Measurements from ENCODE around the gene SHROOM4. TPM values are rescaled to one million over a fixed set of nuclear protein-coding genes. Genes with fewer than 3 reads are reported as not detected.

SHROOM4 gene
- total RNA-seq, 1 donor from 2014 or later, result 5.7 TPM

- Mint-ChIP-seq H3K4me1 (ENCODE audit: low read depth) (no peaks in the 10 kb centered on the region), H3K36me3 (ENCODE audit: insufficient read depth) (no peaks in the 10 kb centered on the region), H3K27ac (no peak overlapping the region), H3K4me3 (ENCODE audit: low read depth) (no peak overlapping the region), H3K27me3 (no peaks in the 10 kb centered on the region), H3K9me3 (ENCODE audit: low read depth) (peaks cover 11% of the 10 kb centered on the region)
- no peak for DNase-seq (ENCODE audit: low spot score, unreplicated experiment)
- TF ChIP-seq, protein P1, sequence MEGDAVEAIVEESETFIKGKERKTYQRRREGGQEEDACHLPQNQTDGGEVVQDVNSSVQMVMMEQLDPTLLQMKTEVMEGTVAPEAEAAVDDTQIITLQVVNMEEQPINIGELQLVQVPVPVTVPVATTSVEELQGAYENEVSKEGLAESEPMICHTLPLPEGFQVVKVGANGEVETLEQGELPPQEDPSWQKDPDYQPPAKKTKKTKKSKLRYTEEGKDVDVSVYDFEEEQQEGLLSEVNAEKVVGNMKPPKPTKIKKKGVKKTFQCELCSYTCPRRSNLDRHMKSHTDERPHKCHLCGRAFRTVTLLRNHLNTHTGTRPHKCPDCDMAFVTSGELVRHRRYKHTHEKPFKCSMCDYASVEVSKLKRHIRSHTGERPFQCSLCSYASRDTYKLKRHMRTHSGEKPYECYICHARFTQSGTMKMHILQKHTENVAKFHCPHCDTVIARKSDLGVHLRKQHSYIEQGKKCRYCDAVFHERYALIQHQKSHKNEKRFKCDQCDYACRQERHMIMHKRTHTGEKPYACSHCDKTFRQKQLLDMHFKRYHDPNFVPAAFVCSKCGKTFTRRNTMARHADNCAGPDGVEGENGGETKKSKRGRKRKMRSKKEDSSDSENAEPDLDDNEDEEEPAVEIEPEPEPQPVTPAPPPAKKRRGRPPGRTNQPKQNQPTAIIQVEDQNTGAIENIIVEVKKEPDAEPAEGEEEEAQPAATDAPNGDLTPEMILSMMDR (IDR thresholded peaks at IDR 0.05; ENCODE audit: unreplicated experiment), result no peak
Measured at GRCh38 chrX:50725310-50725709, 88.7 kb downstream of the SHROOM4 start.

DNA sequence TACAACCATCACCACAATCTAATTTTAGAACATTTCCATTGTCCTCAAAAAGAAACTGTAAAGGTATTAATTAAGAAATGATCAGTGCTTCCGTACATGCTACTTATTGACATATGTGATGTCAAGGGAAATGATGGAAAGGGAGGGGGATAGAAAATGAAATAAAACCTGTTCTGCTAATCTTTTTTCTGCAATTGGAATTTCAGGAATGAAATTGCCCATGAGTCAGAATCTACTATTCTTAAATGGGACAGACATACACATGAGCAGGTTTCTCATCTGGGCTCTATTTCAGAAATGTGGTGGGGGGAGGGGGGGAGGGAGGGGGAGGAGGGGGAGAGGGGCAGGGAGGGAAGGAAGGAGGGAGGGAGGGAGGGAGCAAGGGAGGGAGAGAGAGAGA lies 91.0 kb downstream of the SHROOM4 start:
- H3K36me3 Mint-ChIP-seq (ENCODE audit: insufficient read depth), result peaks cover 1% of the 10 kb centered on the region
- TF ChIP-seq, protein P1 (IDR thresholded peaks at IDR 0.05; ENCODE audit: unreplicated experiment), result no peak
- no peak overlapping the region for H3K27ac Mint-ChIP-seq
- peaks cover 11% of the 10 kb centered on the region for H3K9me3 Mint-ChIP-seq (ENCODE audit: low read depth)
- H3K4me1 Mint-ChIP-seq (ENCODE audit: low read depth), result no peaks in the 10 kb centered on the region
- no peak for DNase-seq (ENCODE audit: low spot score, unreplicated experiment)
- no peaks in the 10 kb centered on the region for H3K27me3 Mint-ChIP-seq
- no peak overlapping the region for H3K4me3 Mint-ChIP-seq (ENCODE audit: low read depth)

DNA sequence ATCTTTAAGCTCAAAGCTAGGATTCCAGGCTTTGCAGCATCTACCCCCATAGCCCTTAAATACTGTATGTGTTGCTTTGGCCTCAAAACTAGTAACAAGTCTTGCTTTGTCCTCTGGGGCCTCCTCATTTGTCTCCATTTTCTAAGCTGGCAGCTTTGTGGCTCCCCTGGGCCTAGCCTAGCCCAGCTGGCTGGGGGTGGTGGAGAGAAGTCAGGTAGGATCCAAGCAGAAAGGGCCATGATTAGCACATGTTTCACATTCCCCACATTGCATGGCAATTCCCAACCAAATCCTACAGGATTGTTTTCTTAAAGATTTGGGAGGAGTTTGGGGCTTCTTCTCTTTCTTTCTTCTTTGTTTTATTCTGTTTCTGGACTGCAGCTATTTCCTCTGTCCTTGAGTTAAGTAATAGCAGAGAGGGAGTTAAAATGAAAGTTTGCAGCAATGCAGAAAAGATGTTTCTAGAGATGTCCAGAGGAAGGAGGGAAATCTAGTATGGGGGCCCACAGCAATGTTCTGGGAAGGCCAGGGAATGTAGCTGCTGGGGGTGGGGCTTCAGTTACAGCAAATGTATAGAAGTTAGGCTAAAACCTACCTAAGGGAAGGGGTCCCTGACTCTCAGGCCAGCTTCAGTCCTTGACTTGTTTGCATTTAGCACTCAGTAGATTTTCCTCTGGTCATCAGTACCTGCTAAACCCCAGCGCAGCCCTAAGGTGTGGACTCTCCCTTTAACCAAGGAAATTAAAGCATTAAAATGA lies 92.1 kb downstream of the SHROOM4 start:
- H3K4me3 Mint-ChIP-seq (ENCODE audit: low read depth), result no peak overlapping the region
- H3K27ac Mint-ChIP-seq, result no peak overlapping the region
- TF ChIP-seq, protein P1 (IDR thresholded peaks at IDR 0.05; ENCODE audit: unreplicated experiment), result no peak

DNA sequence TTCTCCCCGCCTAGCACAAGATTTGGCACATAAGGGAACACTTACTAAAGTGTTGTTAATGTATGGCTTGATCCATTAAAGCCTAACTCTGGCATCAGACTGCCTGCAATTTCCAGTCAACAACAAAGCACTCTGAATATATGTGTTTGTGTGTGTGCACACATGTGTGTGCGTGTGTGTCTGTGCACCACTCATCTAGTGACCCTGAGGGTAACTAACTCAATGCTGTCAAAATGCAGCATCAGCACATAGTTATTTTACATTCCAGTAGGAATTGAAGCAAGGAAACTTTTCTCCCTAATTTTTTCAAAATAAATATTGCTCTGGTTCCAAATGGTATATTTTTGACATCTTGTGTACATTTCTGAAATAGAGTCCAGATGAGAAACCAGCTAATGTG lies 94.4 kb downstream of the SHROOM4 start:
- Mint-ChIP-seq H3K27ac (no peak overlapping the region), H3K9me3 (ENCODE audit: low read depth) (peaks cover 17% of the 10 kb centered on the region), H3K4me1 (ENCODE audit: low read depth) (no peaks in the 10 kb centered on the region), H3K27me3 (no peaks in the 10 kb centered on the region), H3K4me3 (ENCODE audit: low read depth) (no peak overlapping the region), H3K36me3 (ENCODE audit: insufficient read depth) (peaks cover 5% of the 10 kb centered on the region)
- TF ChIP-seq, protein P1 (IDR thresholded peaks at IDR 0.05; ENCODE audit: unreplicated experiment), result no peak
- no peak for DNase-seq (ENCODE audit: low spot score, unreplicated experiment)

More for the DNA sequence above, 92.1 kb downstream of the SHROOM4 start:
- no peak for DNase-seq (ENCODE audit: low spot score, unreplicated experiment)
- Mint-ChIP-seq H3K36me3 (ENCODE audit: insufficient read depth) (peaks cover 5% of the 10 kb centered on the region), H3K9me3 (ENCODE audit: low read depth) (peaks cover 18% of the 10 kb centered on the region), H3K27me3 (no peaks in the 10 kb centered on the region), H3K4me1 (ENCODE audit: low read depth) (no peaks in the 10 kb centered on the region)

GRCh38 chrX:50718776-50719175 lies 95.2 kb downstream of the SHROOM4 start:
- Mint-ChIP-seq H3K27ac (no peak overlapping the region), H3K9me3 (ENCODE audit: low read depth) (peaks cover 17% of the 10 kb centered on the region), H3K4me3 (ENCODE audit: low read depth) (no peak overlapping the region), H3K36me3 (ENCODE audit: insufficient read depth) (peaks cover 5% of the 10 kb centered on the region), H3K4me1 (ENCODE audit: low read depth) (no peaks in the 10 kb centered on the region), H3K27me3 (no peaks in the 10 kb centered on the region)
- TF ChIP-seq, protein P1 (IDR thresholded peaks at IDR 0.05; ENCODE audit: unreplicated experiment), result no peak
- DNase-seq (ENCODE audit: low spot score, unreplicated experiment), result no peak

Measured in progenitor cell of endocrine pancreas (in vitro differentiated cells).